Measurements from ENCODE around the gene BCL11A. TPM values are rescaled to one million over a fixed set of nuclear protein-coding genes. Genes with fewer than 3 reads are reported as not detected.

The BCL11A gene
- 71.5 TPM for total RNA-seq

DNA sequence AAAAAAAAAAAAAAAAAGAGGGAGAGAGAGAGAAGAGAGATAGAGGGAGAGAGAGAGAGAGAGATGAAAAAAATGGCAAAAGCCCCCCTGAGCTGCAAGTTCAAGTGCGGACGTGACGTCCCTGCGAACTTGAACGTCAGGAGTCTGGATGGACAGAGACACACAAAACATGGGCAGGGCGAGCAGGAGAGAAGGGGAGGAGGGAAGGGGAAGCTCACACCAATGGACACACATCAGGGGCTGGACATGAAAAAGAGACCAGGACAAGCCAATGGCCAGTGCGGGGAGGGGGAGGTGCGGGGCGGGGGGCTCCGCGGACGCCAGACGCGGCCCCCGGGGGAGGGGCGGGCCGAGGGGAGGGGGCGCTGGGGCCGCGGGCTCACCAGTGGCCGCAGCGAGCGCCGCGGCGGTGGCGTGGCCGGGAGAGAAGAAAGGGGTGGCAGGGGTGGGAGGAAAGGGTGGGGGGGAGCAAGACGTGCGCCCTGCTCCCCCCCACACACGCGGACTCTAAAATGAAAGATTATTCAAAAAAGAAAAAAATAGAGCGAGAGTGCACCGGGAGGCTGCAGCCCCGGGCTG, at the start of gene BCL11A:
Gene BCL11A (minus strand): TSS at position 160 of the 579 bp plus-strand sequence. CDS start 384 bp downstream, outside the sequence.

Other genes starting within 250 kb of the BCL11A start
- 50.3 TPM for gene PAPOLG, start 202.6 kb upstream of the BCL11A start, total RNA-seq

Measured in diencephalon (tissue), 1 donor.